ENCODE measurements around the gene IL17RD. TPM values are rescaled to one million over a fixed set of nuclear protein-coding genes. Genes with fewer than 3 reads are reported as not detected.

IL17RD gene
- 0.26 and 0.38 TPM in 2 replicates for total RNA-seq

GRCh38 chr3:57164657-57165573 is at the start of gene IL17RD:
Gene IL17RD (minus strand): TSS chr3:57165353. CDS start chr3:57165286, 67 bp downstream.
- DNase-seq (ENCODE audit: low read depth in 2 of 2): peak; percentile 35 to 82

GRCh38 chr3:57206423-57206822 is 41.3 kb upstream of the IL17RD start:
- no peak for DNase-seq (ENCODE audit: low read depth in 2 of 2)

GRCh38 chr3:57199895-57200297 is 34.7 kb upstream of the IL17RD start, which contains the start of gene HESX1:
Gene HESX1 (minus strand): TSS chr3:57199978. CDS start chr3:57199918, 60 bp downstream.
- DNase-seq (ENCODE audit: low read depth in 2 of 2): no peak

- no peak for DNase-seq (ENCODE audit: low read depth in 2 of 2)
Measured at GRCh38 chr3:57194641-57195040, 29.5 kb upstream of the IL17RD start.

- DNase-seq (ENCODE audit: low read depth in 2 of 2): no peak
Measured at GRCh38 chr3:57192028-57192427, 26.9 kb upstream of the IL17RD start.

- no peak for DNase-seq (ENCODE audit: low read depth in 2 of 2)
Measured at GRCh38 chr3:57184526-57184925, 19.4 kb upstream of the IL17RD start.

- peak in 1 of 2 donors; percentile 34 for DNase-seq (ENCODE audit: low read depth in 2 of 2)
Measured at GRCh38 chr3:57179580-57180410, 14.6 kb upstream of the IL17RD start.

- no peak for DNase-seq (ENCODE audit: low read depth in 2 of 2)
Measured at GRCh38 chr3:57176045-57176444, 10.9 kb upstream of the IL17RD start.

- no peak for DNase-seq (ENCODE audit: low read depth in 2 of 2)
Measured at GRCh38 chr3:57173687-57174086, 8.5 kb upstream of the IL17RD start.

- DNase-seq (ENCODE audit: low read depth in 2 of 2): no peak
Measured at GRCh38 chr3:57170946-57171345, 5.8 kb upstream of the IL17RD start.

GRCh38 chr3:57169872-57170623 is 4.9 kb upstream of the IL17RD start:
- peak; percentile 24 to 79 for DNase-seq (ENCODE audit: low read depth in 2 of 2)

GRCh38 chr3:57169108-57169507 is 4.0 kb upstream of the IL17RD start:
- DNase-seq (ENCODE audit: low read depth in 2 of 2): no peak

- DNase-seq (ENCODE audit: low read depth in 2 of 2): no peak
Measured at GRCh38 chr3:57168151-57168550, 3.0 kb upstream of the IL17RD start.

- no peak for DNase-seq (ENCODE audit: low read depth in 2 of 2)
Measured at GRCh38 chr3:57166660-57167059, 1.5 kb upstream of the IL17RD start.

GRCh38 chr3:57165641-57166040 is 488 bp upstream of the IL17RD start:
- no peak for DNase-seq (ENCODE audit: low read depth in 2 of 2)

- DNase-seq (ENCODE audit: low read depth in 2 of 2): no peak
Measured at GRCh38 chr3:57164217-57164656, 916 bp downstream of the IL17RD start.

GRCh38 chr3:57163751-57164150 is 1.4 kb downstream of the IL17RD start:
- no peak for DNase-seq (ENCODE audit: low read depth in 2 of 2)

GRCh38 chr3:57161915-57162314 is 3.2 kb downstream of the IL17RD start:
- no peak for DNase-seq (ENCODE audit: low read depth in 2 of 2)

- no peak for DNase-seq (ENCODE audit: low read depth in 2 of 2)
Measured at GRCh38 chr3:57160765-57161538, 4.2 kb downstream of the IL17RD start.

- DNase-seq (ENCODE audit: low read depth in 2 of 2): no peak
Measured at GRCh38 chr3:57160076-57160764, 4.9 kb downstream of the IL17RD start.

All from dermis microvascular lymphatic vessel endothelial cell (primary cell).